Measurements from ENCODE around the gene TSHR. TPM values are rescaled to one million over a fixed set of nuclear protein-coding genes. Genes with fewer than 3 reads are reported as not detected.

Gene TSHR
- total RNA-seq, 2 donors from 2014 or later, result 0.23 to 0.36 TPM

DNA sequence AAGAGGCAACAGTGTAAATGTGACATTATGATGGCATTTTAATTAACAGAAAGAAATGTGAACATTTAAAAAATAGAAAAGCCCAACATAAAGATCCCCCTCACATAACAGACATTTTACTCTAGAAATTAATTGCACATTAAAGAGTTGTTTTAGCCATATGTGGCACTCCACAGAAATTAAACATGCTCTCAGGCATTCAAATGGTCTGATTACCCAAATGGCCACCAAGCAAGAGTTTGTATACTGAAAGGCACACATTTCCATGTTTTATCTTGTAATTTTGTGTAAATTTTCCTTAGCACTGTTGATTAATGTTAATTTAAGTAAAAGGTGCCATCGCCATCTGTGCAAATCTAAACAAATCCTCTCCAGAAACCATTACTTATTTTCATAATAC lies 221.8 kb downstream of the TSHR start:
- WGBS, result 83% methylated on average over 1 of the region's 1 CpG
- H3K9me3 ChIP-seq, result no peaks in the 10 kb centered on the region
- DNase-seq (ENCODE audit: low spot score), result no peak
- no peak for TF ChIP-seq POLR2A (IDR thresholded peaks at IDR 0.05)
- TF ChIP-seq POLR2AphosphoS5 (IDR thresholded peaks at IDR 0.05), result no peak
- TF ChIP-seq CTCF (IDR thresholded peaks at IDR 0.05), result no peak
- H3K27ac ChIP-seq, result no peak overlapping the region
- intact Hi-C loops (cut with DNase I), result loop anchor here (10.0 kb wide), 1 partner anchor 222 kb away; the partner anchor contains the start of gene TSHR
- H3K4me3 ChIP-seq, result no peak overlapping the region
- H3K27me3 ChIP-seq (replicated peaks; ENCODE audit: insufficient read depth), result no peaks in the 10 kb centered on the region
- H3K4me1 ChIP-seq (replicated peaks), result no peaks in the 10 kb centered on the region
- no peaks in the 10 kb centered on the region for H3K36me3 ChIP-seq

DNA sequence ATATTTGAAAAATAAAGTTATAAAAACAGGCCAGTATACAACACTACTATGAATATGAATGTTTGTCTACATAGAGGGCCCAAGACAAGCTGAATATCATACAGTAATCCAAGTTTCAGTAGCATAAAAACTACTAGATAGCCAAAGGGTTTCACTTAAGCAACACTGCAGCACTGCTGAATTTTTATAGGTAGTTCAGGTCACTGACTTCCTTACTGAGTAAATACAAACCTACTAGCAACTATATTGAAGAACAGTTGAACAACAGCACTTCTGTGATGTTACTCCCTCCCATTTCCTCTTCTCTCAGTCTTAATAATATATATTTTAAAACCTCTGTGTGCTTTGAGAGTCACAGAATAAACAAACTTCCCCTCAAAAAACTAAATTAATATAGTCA lies 222.6 kb downstream of the TSHR start:
- no peaks in the 10 kb centered on the region for H3K36me3 ChIP-seq
- no peak overlapping the region for H3K27ac ChIP-seq
- H3K4me3 ChIP-seq, result no peak overlapping the region
- H3K27me3 ChIP-seq (replicated peaks; ENCODE audit: insufficient read depth), result no peaks in the 10 kb centered on the region
- intact Hi-C loops (cut with DNase I), result loop anchor here (10.0 kb wide), 1 partner anchor 223 kb away; the partner anchor contains the start of gene TSHR
- H3K4me1 ChIP-seq (replicated peaks), result no peaks in the 10 kb centered on the region
- TF ChIP-seq POLR2A (IDR thresholded peaks at IDR 0.05) (no peak), POLR2AphosphoS5 (IDR thresholded peaks at IDR 0.05) (no peak), CTCF (IDR thresholded peaks at IDR 0.05) (no peak)
- H3K9me3 ChIP-seq, result no peaks in the 10 kb centered on the region
- DNase-seq (ENCODE audit: low spot score), result no peak

DNA sequence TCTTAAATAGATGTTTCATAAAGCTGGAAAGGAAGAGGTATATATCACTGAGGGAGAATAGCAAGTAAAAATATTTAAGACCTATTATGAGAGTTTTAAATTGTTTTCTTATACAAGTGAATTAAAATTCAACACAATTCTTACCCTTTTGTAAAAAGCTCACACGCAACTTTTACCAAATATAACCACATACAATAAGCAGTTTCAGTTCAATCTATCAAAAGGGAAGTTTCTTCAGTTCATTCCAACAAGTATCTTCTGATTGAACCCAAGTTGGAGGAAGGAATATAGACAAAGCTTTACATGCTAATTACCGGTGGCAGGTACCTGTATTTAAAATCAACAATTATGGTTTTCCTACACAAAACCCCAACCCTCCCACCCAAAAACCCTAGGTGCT lies 224.2 kb downstream of the TSHR start:
- intact Hi-C loops (cut with DNase I), result loop anchor here (10.0 kb wide), 1 partner anchor 225 kb away; the partner anchor contains the start of gene TSHR
- no peak for DNase-seq (ENCODE audit: low spot score)
- WGBS, result 99% methylated on average over 2 of the region's 2 CpGs
- TF ChIP-seq POLR2A (IDR thresholded peaks at IDR 0.05) (no peak), POLR2AphosphoS5 (IDR thresholded peaks at IDR 0.05) (no peak), CTCF (IDR thresholded peaks at IDR 0.05) (no peak)
- H3K4me3 ChIP-seq, result no peak overlapping the region
- H3K4me1 ChIP-seq (replicated peaks), result no peaks in the 10 kb centered on the region
- no peaks in the 10 kb centered on the region for H3K9me3 ChIP-seq
- H3K36me3 ChIP-seq, result no peaks in the 10 kb centered on the region
- no peaks in the 10 kb centered on the region for H3K27me3 ChIP-seq (replicated peaks; ENCODE audit: insufficient read depth)
- H3K27ac ChIP-seq, result no peak overlapping the region

GRCh38 chr14:81187832-81188522 lies 232.6 kb downstream of the TSHR start:
- H3K27me3 ChIP-seq (replicated peaks; ENCODE audit: insufficient read depth), result no peaks in the 10 kb centered on the region
- H3K27ac ChIP-seq, result no peak overlapping the region
- WGBS, result 92% methylated on average over 5 of the region's 5 CpGs
- no peaks in the 10 kb centered on the region for H3K36me3 ChIP-seq
- DNase-seq (ENCODE audit: low spot score), result no peak
- H3K9me3 ChIP-seq, result no peaks in the 10 kb centered on the region
- TF ChIP-seq POLR2A (IDR thresholded peaks at IDR 0.05) (no peak), POLR2AphosphoS5 (IDR thresholded peaks at IDR 0.05) (no peak), CTCF (IDR thresholded peaks at IDR 0.05) (no peak)
- intact Hi-C loops (cut with DNase I), result no loop called here
- no peak overlapping the region for H3K4me3 ChIP-seq
- H3K4me1 ChIP-seq (replicated peaks), result no peaks in the 10 kb centered on the region

GRCh38 chr14:81192594-81192993 lies 237.2 kb downstream of the TSHR start:
- H3K9me3 ChIP-seq, result no peaks in the 10 kb centered on the region
- H3K27ac ChIP-seq, result no peak overlapping the region
- WGBS, result 93% methylated on average over 2 of the region's 2 CpGs
- intact Hi-C loops (cut with DNase I), result no loop called here
- TF ChIP-seq CTCF (IDR thresholded peaks at IDR 0.05), result no peak
- no peak for TF ChIP-seq POLR2A (IDR thresholded peaks at IDR 0.05)
- TF ChIP-seq POLR2AphosphoS5 (IDR thresholded peaks at IDR 0.05), result no peak
- DNase-seq (ENCODE audit: low spot score), result no peak
- no peaks in the 10 kb centered on the region for H3K36me3 ChIP-seq
- H3K27me3 ChIP-seq (replicated peaks; ENCODE audit: insufficient read depth), result no peaks in the 10 kb centered on the region
- H3K4me3 ChIP-seq, result no peak overlapping the region
- no peaks in the 10 kb centered on the region for H3K4me1 ChIP-seq (replicated peaks)
